Right lobe of liver (tissue), 4 donors: ENCODE measurements around the gene ARL6IP5.

ENCODE experiments used
- POLR2A ChIP-seq: fragments of 450-650 bp; IDR thresholded peaks from one replicate; pipeline ENCODE4 v1.6.1; 2017; ENCODE audit warnings: antibody characterized with exemption, mild to moderate bottlenecking
- TF ChIP-seq, protein P1 (sequence below), 4 donors: fragments of 200-600 bp in 3 of 4; fragments of 450-650 bp in 1 of 4; IDR thresholded peaks; one replicate each; pipeline versions ENCODE4 v1.5.1 to v1.8.0; 2016 to 2022; ENCODE audit warnings: antibody characterized with exemption in 4 of 4, mild to moderate bottlenecking in 2 of 4
- donor health status: DM: no; HTN: no; CAD: no.
- donor health status: DM: no; HTN: no; CAD: no.
- donor health status: DM: no; HTN: yes; CAD: no.

DNA sequence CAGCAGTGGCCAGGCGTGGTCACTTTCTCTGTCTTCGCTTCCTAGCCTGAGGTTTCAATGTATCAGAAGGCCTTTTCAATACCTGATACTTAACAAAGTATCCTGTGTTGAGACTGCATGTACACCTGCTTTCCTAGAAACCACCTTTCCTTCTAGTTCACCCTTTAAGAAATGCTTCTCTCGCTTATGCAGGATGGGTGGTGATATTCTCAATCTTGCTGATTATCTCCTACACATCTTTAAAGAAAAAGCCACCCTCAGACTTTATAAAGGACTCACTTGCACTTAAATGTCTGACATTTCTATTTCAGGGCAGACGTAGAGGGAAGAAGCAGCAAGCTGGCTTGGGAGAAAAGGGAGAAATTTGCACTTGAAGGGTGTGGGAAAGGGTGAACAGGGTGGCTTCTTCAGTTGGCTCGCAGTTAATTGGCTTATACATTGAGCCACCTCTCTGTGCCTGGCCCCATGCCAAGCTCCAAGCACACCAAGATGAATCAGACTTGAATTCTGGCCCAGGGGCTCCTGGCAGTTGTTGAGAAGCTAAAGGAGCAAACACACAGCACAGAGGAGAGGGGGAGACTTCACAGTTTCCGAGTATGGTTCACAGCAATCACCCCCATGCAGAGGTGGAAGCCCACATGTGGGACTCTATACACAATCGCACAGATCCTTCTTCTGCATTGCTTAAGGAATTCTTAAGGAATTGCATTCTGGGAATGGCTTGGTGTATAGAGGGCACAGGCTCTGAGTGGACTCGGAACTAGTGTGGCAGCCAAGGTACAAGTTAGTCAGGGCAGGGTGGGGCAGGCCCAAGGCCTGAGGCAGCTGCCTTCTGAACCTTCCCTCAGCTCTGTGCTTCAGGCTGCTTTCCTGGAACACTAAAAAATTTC lies 1.3 kb downstream of the ARL6IP5 start:
- TF ChIP-seq, protein P1, sequence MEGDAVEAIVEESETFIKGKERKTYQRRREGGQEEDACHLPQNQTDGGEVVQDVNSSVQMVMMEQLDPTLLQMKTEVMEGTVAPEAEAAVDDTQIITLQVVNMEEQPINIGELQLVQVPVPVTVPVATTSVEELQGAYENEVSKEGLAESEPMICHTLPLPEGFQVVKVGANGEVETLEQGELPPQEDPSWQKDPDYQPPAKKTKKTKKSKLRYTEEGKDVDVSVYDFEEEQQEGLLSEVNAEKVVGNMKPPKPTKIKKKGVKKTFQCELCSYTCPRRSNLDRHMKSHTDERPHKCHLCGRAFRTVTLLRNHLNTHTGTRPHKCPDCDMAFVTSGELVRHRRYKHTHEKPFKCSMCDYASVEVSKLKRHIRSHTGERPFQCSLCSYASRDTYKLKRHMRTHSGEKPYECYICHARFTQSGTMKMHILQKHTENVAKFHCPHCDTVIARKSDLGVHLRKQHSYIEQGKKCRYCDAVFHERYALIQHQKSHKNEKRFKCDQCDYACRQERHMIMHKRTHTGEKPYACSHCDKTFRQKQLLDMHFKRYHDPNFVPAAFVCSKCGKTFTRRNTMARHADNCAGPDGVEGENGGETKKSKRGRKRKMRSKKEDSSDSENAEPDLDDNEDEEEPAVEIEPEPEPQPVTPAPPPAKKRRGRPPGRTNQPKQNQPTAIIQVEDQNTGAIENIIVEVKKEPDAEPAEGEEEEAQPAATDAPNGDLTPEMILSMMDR (IDR thresholded peaks at IDR 0.05): no peak
- TF ChIP-seq POLR2A: no peak
